WI38 (cell line): ENCODE results near the gene NELL1.

ENCODE experiments used
- H3K4me3 ChIP-seq: 2 replicates; pipeline ENCODE4 v1.5.1; 2011; ENCODE audit warnings: low read depth, mild to moderate bottlenecking, control low read depth, low read length
- TF ChIP-seq, protein P1 (sequence below): IDR thresholded peaks from 2 replicates; pipeline ENCODE4 v1.5.1; 2012; ENCODE audit warnings: low read depth, mild to moderate bottlenecking, control low read depth, low read length

Gene NELL1

DNA sequence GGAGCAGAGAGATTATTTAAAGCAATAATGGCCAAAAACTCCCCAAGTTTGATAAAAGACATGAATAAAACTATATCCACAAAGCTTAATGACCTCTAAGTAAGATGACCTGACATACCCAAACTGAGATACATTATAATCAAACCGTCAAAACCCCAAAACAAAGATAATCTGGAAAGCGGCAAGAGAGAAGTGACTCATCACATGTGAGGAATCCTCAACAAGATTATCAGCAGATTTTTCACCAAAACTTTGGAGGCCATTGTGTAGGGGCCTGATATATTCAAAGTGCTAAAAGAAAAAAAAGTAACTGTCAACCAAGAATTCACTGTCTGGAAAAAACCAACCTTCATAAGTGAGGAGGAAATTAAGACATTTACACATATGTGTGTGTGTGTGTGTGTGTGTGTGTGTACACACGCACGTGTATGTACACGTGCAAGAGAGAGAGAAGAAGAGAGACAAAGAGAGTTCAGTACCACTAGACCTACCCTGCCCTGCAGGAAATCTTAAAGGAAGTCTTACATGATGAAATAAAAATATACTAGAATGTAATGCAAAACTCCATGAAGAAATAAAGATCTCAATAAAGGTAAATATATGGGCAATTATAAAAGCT is 752.4 kb downstream of the NELL1 start:
- TF ChIP-seq, protein P1, sequence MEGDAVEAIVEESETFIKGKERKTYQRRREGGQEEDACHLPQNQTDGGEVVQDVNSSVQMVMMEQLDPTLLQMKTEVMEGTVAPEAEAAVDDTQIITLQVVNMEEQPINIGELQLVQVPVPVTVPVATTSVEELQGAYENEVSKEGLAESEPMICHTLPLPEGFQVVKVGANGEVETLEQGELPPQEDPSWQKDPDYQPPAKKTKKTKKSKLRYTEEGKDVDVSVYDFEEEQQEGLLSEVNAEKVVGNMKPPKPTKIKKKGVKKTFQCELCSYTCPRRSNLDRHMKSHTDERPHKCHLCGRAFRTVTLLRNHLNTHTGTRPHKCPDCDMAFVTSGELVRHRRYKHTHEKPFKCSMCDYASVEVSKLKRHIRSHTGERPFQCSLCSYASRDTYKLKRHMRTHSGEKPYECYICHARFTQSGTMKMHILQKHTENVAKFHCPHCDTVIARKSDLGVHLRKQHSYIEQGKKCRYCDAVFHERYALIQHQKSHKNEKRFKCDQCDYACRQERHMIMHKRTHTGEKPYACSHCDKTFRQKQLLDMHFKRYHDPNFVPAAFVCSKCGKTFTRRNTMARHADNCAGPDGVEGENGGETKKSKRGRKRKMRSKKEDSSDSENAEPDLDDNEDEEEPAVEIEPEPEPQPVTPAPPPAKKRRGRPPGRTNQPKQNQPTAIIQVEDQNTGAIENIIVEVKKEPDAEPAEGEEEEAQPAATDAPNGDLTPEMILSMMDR, result no peak
- H3K4me3 ChIP-seq, result no peak overlapping the region

DNA sequence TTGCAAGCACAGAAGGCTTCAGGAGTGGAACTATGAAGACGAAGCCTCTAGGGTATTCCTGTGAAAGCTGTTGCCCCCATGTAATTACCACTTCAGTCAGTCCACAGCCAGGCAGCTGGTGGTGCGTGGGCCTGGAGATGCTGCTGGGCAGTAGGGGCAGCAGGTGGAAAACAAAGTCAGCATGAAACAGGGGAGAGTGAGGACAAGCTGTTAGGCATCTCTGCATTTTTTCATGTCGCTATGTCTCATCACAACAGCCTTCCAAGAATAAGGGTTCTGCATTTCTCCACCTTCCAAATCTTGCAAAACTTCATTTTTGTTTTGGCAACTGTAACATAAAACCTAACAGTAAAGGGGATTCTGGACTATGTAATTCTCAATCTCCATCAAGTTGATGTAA is 757.5 kb downstream of the NELL1 start:
- TF ChIP-seq, protein P1, result no peak
- no peak overlapping the region for H3K4me3 ChIP-seq

DNA sequence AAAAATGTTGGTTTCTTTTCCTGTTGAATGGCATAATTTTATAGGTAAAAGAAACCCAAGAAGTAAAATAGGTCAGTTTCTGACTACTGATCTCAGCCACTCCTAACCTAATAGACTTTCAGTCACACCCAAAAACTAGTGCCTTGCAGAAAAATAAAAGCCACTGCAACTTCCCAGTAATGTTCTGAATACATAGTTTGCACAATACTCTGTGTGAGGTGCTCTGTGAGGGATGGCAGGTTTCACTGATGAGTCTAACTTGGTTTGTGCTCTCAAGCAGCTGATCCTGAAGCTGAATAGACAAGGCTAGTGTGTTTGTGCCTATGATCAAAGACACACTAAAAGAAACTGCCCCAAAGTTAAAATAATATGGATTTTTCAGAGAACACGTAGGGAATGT is 758.3 kb downstream of the NELL1 start:
- no peak overlapping the region for H3K4me3 ChIP-seq
- TF ChIP-seq, protein P1, result no peak

DNA sequence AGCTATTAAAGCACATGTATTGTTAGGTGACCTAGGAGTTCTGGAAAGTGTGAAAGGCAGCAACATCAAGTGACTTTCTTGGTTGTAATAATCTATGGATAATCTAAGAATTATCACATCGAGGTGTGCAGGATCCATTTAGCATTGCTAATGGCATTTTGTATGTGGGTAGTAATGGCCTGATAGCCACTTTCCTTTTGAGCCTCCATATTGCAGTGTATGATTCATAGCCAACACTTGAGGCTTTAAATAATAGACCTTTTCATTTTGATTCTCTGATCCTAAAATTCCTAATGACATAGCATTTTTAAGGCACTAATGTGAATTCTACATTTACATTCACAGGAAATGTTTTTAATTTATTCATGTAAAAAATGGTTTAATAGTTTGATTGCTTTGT is 759.4 kb downstream of the NELL1 start:
- TF ChIP-seq, protein P1, result no peak
- H3K4me3 ChIP-seq, result no peak overlapping the region

DNA sequence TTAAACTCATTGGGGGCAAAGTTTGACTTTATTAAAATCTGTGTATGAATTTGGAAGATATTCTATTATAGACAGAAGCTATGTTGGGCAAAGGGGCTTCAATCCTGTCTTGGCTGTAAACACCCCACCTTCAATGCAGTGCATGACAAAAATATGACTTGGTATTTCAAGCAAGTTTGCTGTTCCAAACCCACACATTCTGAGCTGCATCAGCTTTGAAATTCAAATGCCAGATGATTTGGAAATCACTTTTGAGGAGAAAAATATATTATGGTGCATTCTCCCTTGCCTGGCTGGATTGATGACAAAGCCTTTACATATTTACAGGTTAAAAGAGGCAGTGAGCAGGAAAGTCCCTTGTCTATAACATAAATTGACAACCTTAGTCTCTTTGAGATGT is 760.0 kb downstream of the NELL1 start:
- no peak overlapping the region for H3K4me3 ChIP-seq
- TF ChIP-seq, protein P1, result no peak

DNA sequence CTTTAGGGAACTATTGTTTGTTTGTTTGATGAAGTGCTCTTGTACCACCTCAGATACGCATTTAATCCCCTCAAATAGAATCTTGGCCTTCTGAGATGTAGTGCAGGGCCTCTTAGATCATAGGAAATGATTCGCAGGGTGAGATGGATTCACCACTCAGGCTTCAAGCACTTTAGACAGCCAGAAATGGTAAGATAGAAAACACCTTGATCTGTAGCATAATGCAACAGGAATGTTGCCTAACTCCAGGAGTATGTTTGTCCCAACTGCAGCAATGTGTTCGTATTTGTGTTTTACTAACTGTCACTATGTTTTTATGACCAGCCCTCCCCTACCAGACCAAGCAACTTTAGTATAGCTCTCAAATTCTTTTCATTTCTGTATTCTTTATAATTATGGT is 761.2 kb downstream of the NELL1 start:
- TF ChIP-seq, protein P1, result no peak
- H3K4me3 ChIP-seq, result no peak overlapping the region

DNA sequence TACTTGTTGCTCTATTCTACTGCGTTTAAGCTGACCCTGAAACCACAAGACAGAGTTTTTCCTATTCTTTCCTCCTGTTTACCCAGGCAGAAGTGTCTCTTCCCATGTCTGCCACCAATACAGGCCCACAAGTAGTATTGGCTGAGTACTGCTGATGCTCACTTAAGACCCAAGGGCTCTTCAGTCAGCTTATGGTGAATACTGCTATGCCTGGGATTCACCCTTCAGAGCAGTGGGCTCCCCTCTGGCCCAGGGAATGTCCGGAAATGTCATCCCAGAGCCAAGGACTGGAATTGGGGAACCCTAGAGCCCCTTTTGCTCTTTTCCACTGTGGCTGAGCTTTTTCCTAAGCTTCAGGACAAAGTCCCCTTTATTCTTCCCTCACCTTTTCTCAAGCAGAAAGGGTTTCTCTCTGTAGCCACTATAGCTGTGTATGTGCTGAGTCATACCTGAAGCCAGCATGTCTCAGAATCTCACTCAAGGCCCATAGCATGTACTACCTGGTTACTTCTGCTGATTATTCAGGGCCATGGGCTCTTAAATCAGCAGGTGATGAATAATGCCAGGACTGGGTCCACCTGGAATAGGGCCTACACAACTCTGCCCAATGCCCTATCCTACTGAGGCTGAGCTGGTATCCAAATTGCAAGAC is 777.7 kb downstream of the NELL1 start:
- no peak overlapping the region for H3K4me3 ChIP-seq
- TF ChIP-seq, protein P1, result no peak
